DND-41 (cell line): Measurements from ENCODE around the gene PIEZO2.

Experiments used
- ATAC-seq: fragments of 200-7000 bp; cut with Tn5 transposase; 3 replicates; pipeline ENCODE4 v1.9.1; 2021; ENCODE audit warnings: low read depth; ENCODE audit not compliant: insufficient read depth
- DNase-seq: peaks from one replicate; pipeline ENCODE4 v3.0.0-alpha.2; 2020
- H2AFZ ChIP-seq: 2 replicates; pipeline ENCODE4 v1.6.0; 2012; ENCODE audit warnings: low read depth, low read length
- H3K27ac ChIP-seq: 2 replicates; pipeline ENCODE4 v1.5.1; 2012; ENCODE audit warnings: low read length, inconsistent platforms
- H3K27me3 ChIP-seq: fragments of 200-600 bp; sonication (generic); 2 replicates; pipeline ENCODE4 v1.6.0; 2012; ENCODE audit warnings: low read length, mild to moderate bottlenecking, inconsistent platforms; ENCODE audit not compliant: insufficient read depth, poor library complexity
- H3K36me3 ChIP-seq: 2 replicates; pipeline ENCODE4 v1.5.1; 2012; ENCODE audit warnings: low read length, inconsistent platforms; ENCODE audit not compliant: insufficient read depth
- H3K4me1 ChIP-seq: 2 replicates; pipeline ENCODE4 v1.5.1; 2012; ENCODE audit warnings: mild to moderate bottlenecking, low read length; ENCODE audit not compliant: insufficient read depth
- H3K4me2 ChIP-seq: 2 replicates; pipeline ENCODE4 v1.6.0; 2012; ENCODE audit warnings: mild to moderate bottlenecking, moderate library complexity, low read length, inconsistent platforms; ENCODE audit not compliant: insufficient read depth
- H3K4me3 ChIP-seq, 2 experiments: fragments of 200-600 bp in 1 of 2; shearing (Covaris generic) in 1 of 2; 2 replicates each; pipeline ENCODE4 v1.5.1; 2012 to 2016; ENCODE audit warnings: inconsistent platforms in 2 of 2, low read length in 2 of 2, mild to moderate bottlenecking in 2 of 2, low read depth in 1 of 2, moderate library complexity in 1 of 2
- H3K79me2 ChIP-seq: 2 replicates; pipeline ENCODE4 v1.6.0; 2012; ENCODE audit warnings: low read length, inconsistent platforms; ENCODE audit not compliant: insufficient read depth
- H3K9ac ChIP-seq: 2 replicates; pipeline ENCODE4 v1.6.0; 2012; ENCODE audit warnings: low read depth, mild to moderate bottlenecking, inconsistent platforms, low read length, moderate library complexity
- H3K9me3 ChIP-seq: 2 replicates; pipeline ENCODE4 v1.5.1; 2012; ENCODE audit warnings: low read length, moderate library complexity, mild to moderate bottlenecking, inconsistent platforms; ENCODE audit not compliant: insufficient read depth, severe bottlenecking
- H4K20me1 ChIP-seq: 2 replicates; pipeline ENCODE4 v1.6.0; 2012; ENCODE audit warnings: low read length; ENCODE audit not compliant: insufficient read depth
- CTCF ChIP-seq: IDR thresholded peaks from 2 replicates; pipeline ENCODE4 v1.5.1; 2012; ENCODE audit warnings: borderline replicate concordance, low read length, moderate library complexity, mild to moderate bottlenecking; ENCODE audit not compliant: poor library complexity, severe bottlenecking; ENCODE audit errors: extremely low read depth
- EZH2 ChIP-seq: IDR thresholded peaks from 3 replicates; pipeline ENCODE4 v1.6.1; 2012; ENCODE audit warnings: borderline replicate concordance, low read depth, mild to moderate bottlenecking, moderate library complexity, low read length, inconsistent platforms; ENCODE audit not compliant: severe bottlenecking

The PIEZO2 gene

GRCh38 chr18:10843565-10843964 is 305.8 kb downstream of the PIEZO2 start:
- Histone ChIP-seq H3K27me3 (peaks cover 12% of the 10 kb centered on the region), H3K4me3 (no peak overlapping the region), H3K9me3 (no peaks in the 10 kb centered on the region), H3K4me2 (no peak overlapping the region), H3K36me3 (no peaks in the 10 kb centered on the region), H3K9ac (no peak overlapping the region), H2AFZ (no peak overlapping the region), H3K27ac (no peak overlapping the region), H4K20me1 (no peaks in the 10 kb centered on the region), H3K4me1 (no peaks in the 10 kb centered on the region), H3K79me2 (no peaks in the 10 kb centered on the region)
- no peak for ATAC-seq
- no peak for DNase-seq
- TF ChIP-seq EZH2 (no peak), CTCF (no peak)

GRCh38 chr18:10842861-10843260 is 306.5 kb downstream of the PIEZO2 start:
- no peak for DNase-seq
- H3K4me2 ChIP-seq: no peak overlapping the region
- H3K36me3 ChIP-seq: no peaks in the 10 kb centered on the region
- no peak for ATAC-seq
- H3K9ac ChIP-seq: no peak overlapping the region
- H3K9me3 ChIP-seq: no peaks in the 10 kb centered on the region
- H3K27ac ChIP-seq: no peak overlapping the region
- H3K79me2 ChIP-seq: no peaks in the 10 kb centered on the region
- H3K4me3 ChIP-seq: no peak overlapping the region
- TF ChIP-seq CTCF (no peak), EZH2 (no peak)
- peaks cover 12% of the 10 kb centered on the region for H3K27me3 ChIP-seq
- H4K20me1 ChIP-seq: no peaks in the 10 kb centered on the region
- H2AFZ ChIP-seq: no peak overlapping the region
- no peaks in the 10 kb centered on the region for H3K4me1 ChIP-seq

GRCh38 chr18:10842371-10842770 is 307.0 kb downstream of the PIEZO2 start:
- Histone ChIP-seq H3K4me3 (no peak overlapping the region), H3K27ac (no peak overlapping the region), H3K27me3 (peaks cover 12% of the 10 kb centered on the region), H4K20me1 (no peaks in the 10 kb centered on the region), H3K4me1 (no peaks in the 10 kb centered on the region), H2AFZ (no peak overlapping the region), H3K36me3 (no peaks in the 10 kb centered on the region), H3K79me2 (no peaks in the 10 kb centered on the region), H3K9ac (no peak overlapping the region), H3K4me2 (no peak overlapping the region), H3K9me3 (no peaks in the 10 kb centered on the region)
- ATAC-seq: no peak
- TF ChIP-seq CTCF: no peak
- no peak for TF ChIP-seq EZH2
- DNase-seq: no peak

GRCh38 chr18:10841203-10841602 is 308.2 kb downstream of the PIEZO2 start:
- Histone ChIP-seq H3K36me3 (no peaks in the 10 kb centered on the region), H3K4me1 (no peaks in the 10 kb centered on the region), H3K27me3 (peaks cover 16% of the 10 kb centered on the region), H4K20me1 (no peaks in the 10 kb centered on the region), H3K9ac (no peak overlapping the region), H3K79me2 (no peaks in the 10 kb centered on the region), H3K4me2 (no peak overlapping the region), H2AFZ (no peak overlapping the region), H3K9me3 (no peaks in the 10 kb centered on the region), H3K27ac (no peak overlapping the region), H3K4me3 (no peak overlapping the region)
- DNase-seq: no peak
- no peak for ATAC-seq
- TF ChIP-seq CTCF (no peak), EZH2 (no peak)
